Fibroblast of skin of left quadriceps (primary cell): ENCODE measurements around the gene ENTHD1.

ENCODE experiments used
- DNase-seq, 2 experiments: peaks; one replicate each; pipeline ENCODE4 v3.0.0-alpha.2; 2013; ENCODE audit warnings: low read depth in 2 of 2

ENTHD1 gene, protein sequence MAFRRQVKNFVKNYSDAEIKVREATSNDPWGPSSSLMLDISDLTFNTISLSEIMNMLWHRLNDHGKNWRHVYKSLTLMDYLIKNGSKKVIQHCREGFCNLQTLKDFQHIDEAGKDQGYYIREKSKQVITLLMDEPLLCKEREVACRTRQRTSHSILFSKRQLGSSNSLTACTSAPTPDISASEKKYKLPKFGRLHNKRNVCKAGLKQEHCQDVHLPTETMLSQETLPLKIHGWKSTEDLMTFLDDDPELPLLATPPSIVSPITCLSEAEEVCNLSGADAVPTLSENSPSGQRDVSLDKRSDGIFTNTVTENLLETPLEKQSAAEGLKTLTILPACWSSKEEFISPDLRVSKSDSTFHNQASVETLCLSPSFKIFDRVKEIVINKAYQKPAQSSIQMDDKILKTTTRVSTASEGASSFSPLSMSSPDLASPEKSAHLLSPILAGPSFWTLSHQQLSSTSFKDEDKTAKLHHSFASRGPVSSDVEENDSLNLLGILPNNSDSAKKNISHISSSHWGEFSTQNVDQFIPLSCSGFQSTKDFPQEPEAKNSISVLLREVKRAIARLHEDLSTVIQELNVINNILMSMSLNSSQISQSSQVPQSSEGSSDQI

DNA sequence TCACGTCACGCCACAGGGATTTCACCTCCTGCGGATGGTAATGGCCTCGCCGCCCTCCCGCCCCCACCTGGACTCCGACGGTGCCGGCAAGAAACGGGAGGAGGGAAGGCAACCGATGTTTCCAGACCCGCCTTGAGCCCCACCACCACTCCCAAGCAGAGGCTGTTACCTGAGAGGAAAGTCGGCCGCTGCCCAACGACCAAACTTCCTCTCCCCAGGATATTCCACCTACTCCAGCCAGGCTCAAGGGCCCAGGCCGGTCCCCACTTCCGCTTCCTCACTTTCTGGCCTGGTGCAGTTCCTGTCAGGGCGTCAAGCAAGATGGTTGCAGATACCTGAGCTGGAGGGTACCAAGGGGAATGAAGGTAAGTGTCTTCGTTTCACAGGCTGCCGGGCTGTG, at the start of gene ENTHD1:
ENTHD1 (minus strand) TSS at position 235 of the 400 bp plus-strand sequence. CDS start 6,012 bp downstream, outside the sequence.
- no peak for DNase-seq

DNA sequence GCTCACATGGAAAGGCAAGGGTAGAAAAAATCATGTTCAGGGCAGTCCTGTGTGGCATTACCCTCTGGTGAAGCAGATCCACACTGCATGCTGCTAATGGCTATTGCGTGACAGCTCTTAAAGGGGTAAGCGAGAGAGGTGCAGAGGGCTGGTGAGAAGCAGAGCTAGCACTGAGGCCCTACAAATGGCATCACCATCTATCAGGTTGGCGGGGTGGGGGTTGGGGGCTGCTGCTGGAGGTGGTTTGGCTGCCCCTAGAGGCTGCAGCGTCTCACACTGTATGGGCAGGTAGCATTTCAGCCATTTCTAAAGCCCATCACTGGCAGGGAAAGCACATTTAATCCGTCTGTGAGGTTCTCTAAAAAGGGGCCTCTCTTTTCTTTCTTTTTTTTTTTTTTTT, 49.8 kb upstream of the ENTHD1 start:
- DNase-seq: no peak

DNA sequence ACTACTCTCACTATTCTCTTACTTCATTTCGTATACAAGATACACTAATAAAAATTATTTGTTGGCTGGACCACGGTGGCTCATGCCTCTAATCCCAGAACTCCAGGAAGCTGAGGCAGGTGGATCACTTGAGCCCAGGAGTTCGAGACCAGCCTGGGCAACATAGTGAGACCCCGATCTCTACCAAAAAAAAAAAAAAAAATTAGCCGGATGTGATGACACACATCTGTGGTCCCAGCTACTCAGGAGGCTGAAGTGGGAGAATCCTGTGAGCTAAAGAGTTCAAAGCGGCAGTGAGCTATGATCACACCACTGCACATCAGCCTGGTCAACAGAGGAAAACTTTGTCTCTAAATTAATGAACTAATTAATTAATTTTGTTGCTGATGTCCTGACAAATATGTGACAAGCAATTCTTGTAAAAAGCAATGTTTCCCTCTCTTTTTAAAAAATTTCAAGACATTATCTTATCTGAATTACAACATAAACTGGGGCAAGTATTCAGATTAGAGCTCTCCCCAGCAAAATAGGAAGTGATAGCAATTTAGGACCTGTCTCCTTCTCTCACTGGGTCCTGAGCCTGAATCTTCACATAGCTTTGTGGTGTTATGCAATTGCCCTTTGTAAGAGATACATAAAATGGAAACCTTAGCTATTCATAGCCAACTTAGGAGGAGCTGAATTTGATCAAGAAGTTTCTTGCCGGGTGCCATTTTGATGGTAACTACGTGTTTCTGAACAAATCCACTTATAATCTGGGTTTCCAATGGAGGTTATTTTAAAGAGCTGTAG, 49.1 kb upstream of the ENTHD1 start:
- no peak for DNase-seq

DNA sequence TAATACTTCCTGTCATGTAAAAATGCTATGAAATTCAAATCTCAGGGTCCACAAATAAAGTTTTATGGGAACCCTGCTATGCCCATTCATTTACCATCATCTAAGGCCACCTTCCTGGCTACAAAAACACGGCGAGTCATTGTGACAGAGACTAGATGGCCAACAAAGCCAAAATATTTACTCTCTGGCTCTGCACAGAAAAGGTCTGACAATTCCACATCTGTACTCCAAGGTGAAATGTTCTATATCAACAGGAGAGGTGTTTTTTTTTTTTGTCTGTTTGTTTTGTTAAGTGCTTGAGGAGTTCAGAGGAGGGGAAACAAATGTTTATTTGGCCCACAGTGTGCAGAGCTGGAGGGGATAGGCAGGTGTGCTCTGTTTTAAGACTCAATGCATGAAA, 48.0 kb upstream of the ENTHD1 start:
- DNase-seq: no peak

DNA sequence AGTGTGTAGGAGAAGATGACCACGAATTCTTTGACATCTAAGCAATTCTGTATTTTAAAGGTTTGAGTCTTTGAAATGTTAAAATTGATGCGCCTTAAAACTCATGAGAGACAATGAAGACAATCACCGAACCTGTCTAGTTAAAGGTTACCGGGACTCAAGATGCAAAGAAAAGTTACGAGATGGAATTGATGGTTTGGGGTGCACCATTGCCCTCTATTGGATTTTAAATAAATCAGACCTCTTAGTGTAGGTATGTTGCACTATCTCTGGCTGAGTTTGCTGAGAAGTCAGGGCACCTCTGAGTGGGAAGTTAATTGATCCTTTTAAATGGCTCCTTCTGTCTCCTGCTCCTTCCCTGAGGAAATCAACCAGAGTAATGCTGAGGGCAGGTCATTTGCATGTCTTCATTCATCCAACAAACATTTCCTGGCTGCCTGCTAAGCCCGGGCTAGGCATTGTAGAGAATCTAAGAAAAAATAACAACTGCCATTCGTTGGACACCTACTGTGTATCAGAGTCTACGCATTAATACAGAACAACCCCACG, 47.3 kb upstream of the ENTHD1 start:
- no peak for DNase-seq

DNA sequence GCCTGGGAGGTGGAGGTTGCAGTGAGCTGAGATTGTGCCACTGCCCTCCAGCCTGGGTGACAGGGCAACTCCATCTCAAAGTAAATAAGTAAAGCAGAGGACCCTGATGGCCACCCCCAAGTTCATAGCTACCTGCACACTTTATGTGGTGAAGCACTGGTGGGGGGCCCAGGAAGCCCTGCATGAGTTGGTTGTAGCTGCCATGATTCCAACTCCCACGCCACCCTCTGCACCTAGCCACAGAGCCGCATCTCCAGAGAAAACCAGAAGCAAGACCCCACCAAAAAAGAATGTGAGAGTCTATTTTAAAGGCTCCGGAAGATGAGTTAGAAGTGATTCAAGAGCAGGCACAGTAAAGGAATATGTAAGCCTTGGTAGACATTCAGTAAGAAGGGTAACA, 46.3 kb upstream of the ENTHD1 start:
- DNase-seq: no peak

DNA sequence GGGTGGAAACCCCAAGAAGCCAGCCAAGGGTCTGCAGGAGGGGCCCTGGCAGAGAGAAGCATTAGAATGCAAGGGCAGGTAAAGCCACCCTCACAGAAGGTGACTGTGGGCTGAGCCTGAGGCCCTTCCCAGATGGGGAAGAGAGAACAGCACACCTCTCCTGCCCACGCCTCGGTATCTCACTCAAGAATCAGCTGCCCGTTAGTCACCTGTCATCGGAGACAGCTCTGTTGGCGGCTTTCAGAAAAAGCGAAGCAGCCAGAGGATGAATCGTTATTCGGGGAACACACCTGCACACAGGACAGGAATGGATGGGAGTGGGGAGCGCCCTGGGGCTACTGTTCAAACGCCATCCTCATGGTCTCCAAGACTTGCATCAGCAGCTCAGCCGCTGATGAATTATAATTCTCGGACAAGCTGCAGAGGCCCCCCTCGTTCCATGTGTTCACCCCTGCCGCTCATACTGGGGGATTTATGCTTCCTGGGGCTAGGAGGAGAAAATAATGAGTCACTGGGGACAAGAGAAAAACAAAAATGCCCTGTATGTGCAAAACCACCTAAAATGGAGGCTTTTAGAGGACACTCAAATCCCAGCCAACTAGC, 45.0 kb upstream of the ENTHD1 start:
- DNase-seq: no peak

DNA sequence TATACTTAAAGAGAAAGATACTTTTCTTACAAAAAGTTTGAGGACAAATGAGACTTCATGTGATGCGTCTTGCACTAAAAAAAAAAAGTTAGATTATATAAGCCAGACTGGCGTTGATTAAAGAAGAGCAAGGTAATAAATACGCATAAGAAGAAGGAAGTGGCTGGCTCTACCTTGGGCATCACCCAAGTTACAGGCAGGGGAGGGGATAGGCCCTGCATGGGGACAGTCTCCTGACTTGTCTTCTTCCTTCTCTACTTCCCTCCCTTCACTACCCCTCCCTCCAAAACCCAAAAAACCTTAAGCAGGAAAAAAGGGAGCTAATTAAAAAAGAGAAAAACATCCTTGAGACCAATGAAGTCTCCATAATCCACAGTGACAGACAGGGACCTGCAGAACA, 44.3 kb upstream of the ENTHD1 start:
- no peak for DNase-seq

DNA sequence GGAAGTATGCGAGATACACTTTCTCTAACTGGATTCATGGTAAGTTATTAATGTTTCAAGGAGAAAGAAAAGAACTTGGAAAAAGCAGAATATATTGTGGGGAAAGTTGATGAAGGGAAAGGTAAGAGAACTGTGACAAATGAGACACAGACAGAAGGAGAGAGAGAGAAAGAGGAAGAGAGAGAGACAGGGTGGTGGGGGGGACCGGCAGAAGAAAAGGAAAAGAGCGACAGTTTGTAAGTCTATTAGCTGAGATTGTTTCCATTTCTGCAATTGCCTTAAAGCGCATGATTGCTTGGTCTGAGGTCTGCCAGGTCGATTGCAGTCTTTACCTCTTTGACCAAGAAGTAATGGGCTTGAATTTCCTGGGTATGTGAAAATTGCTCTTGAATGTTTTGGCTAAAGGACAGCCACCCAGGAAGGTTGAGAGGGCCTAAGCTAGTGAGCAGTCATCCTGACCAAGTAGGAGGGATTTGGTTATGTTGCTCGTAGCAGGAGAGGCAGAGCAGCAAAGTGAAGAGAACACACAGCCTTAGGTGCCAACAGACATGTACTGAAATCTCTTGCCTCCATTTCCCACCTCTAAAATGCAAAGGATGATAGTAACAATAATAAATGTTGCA, 43.1 kb upstream of the ENTHD1 start:
- no peak for DNase-seq

DNA sequence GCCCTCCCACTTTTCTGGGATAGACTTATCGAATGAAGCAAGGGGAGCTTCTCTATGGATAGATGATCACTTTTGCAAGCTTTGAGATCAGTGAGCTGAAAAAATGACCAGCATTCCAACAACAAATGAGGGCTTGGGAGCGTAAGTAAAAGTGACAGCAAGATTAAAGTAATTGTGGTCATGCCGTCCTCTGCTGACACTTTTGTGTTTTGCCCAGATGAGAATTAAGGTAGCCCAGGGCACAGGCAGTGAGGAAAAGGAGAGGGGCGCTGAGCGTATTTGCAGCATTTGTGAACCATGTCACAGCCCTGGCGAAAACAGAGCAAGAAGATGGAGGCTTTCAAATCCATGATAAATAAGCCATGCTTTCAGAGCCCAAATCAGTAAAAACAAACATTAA, 42.1 kb upstream of the ENTHD1 start:
- DNase-seq: no peak

DNA sequence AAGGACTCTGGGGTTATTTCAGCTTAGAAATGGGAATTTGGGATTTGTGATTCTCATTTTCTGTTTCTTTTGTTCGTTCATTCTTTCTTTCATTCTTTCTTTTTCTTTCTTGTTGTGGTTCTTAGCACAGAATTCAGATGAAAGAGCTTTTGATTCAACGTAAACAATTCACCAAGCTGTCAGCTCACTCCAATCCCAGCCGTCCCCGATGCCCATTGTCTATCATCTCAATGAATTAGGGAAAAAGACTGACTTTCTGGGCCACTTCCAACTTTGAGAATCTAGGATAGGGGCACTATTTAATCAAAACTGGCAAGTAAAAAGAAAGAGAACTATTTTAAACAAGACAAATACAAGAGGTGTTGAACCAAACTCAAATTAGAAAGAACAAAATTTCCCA, 41.6 kb upstream of the ENTHD1 start:
- no peak for DNase-seq

DNA sequence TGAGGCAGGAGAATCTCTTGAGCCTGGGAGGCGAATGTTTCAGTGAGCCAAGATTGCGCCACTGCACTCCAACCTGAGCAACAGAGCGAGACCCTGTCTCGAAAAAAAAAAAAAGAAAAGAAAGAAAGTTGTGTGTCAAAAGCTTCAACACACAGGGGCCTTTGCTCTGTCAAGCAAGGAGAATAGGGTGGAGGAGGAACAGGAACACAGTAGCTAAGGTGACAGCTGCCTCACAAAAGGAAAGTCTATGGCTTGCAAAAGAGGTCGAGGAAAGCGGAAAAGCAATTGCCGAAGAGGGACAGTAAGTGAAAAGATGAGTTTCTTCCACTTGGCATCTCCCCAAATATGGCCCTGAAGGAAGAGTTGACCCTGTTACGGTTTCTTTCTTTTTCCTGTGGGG, 40.2 kb upstream of the ENTHD1 start:
- no peak for DNase-seq

DNA sequence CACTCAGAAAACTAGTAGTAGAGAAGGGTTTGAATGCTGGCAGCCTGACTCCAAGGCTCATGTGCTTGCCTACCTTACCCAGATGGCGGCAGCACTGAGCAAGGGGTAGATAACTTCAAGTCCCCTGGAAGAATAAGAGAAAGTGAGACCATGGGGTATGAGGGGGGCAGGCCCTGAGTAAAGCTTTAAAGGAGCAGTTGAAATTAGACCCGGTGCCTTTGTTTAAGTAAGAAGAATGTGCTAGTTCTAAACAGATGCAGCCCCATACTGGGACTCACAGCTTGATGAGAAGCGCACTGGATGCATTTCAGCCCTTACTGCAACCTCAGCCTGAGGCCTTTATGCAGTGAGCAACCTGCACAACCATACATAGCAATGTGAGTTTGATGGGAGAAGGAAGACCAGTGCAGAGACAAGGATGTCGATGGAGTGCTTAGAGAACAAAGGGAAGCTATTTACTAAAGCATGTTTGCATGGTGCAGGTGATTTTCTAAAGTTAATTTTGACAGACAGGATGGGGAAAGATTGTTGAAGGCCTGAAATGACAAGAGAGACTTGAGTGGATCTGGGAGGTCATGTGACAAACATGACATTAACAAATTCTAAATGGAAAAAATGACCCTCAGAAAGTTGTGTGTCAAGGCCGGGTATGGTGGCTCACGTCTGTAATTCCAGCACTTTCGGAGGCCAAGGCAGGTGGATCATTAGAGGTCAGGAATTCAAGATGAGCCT, 39.5 kb upstream of the ENTHD1 start:
- no peak for DNase-seq

DNA sequence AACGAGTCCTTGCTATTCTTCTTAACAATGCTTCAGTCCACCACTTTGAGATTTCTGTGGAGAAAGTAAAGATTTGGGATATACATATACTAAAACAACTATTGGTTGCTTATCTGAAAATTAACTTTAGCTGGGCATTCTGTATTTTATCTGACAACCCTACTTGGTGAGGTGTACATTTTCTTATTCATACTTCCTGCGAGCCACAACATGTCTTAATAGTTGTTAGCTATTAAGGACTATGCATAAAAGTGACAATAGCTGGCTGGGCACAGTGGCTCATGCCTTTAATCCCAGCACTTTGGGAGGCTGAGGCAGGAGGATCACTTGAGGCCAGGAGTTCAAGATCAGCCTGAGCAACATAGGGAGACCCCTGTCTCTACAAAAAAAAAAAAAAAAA, 38.6 kb upstream of the ENTHD1 start:
- DNase-seq: no peak

DNA sequence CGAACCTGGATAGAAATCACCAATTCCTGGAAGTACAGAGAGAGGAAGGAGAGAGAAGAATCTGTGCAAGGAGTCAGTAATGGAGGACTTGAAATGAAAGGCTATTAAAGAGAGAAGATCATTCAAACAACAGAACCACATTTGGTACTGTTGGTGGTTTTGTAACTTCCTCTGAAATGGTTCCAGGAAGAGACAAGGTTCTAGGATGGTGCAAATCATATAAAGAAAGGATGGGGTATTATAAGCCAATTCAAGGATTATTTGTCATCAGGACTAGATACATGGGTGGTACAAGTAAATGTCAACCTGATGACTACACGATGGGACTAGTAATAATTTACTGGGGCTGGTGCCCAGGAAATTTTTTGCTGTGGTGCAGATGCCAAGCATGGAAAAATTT, 37.7 kb upstream of the ENTHD1 start:
- DNase-seq: no peak

DNA sequence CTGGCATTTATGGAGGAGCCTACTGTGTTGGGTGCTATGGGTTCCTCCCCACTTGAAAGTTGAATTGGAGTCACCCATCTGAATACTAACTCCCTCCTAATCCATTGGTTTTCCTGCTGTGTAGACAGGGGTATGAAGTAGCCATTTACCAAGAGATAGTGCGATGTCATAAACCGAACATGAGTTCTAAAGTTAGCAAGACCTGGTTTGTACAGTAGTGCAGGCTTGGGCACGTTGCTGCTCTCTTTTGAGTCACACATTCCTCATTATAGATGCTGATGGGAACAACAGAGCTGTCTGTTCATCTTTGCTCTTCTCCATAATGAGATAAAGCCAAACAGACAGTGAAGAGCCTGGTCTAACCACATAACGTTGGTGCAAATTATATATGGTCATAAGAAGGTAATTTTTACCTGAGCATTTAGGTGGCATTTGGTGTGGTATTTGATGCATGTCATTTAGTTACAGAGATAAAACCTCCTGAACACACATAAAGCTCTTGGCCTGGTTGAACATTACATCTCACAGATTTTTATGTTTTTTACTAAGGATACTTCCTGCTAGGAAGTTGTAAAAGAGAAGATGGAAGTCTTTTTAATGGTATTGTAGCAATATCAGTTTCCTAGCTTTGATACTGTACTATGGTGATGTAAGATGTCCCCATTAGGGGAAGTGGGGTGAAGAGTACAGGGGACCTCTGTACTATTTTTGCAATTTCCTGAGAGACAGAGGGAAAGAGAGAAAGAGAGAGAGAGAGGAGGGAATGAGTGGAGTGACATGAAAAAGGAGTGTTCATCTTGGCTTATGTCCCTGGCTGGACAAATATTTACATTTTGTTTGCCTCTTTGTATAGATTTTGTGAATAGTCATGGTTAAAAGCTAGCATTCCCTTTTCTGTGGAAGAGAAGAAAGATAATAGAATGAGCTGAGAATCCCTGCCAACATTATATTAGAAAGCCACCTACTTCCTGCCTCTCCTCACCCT, 35.3 kb upstream of the ENTHD1 start:
- DNase-seq: no peak

DNA sequence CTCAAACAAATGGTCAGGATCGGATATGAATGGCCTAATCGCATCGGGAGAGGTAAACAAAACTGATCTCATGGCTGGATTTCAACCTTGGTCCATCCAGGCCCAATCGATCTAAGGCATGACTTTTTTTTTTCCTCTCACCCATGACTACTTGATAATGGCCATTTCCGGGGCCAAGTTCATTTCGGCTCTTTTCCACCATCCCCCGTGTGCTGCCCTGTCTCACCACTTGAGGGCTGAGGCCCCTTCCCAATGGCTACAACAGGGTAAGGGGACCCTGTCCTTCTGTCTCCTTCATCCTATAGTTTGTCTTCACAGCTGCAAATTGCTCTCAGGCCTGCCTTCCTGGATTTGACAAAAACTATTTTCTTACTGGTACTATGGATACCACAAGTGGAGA, 34.0 kb upstream of the ENTHD1 start:
- DNase-seq: no peak

DNA sequence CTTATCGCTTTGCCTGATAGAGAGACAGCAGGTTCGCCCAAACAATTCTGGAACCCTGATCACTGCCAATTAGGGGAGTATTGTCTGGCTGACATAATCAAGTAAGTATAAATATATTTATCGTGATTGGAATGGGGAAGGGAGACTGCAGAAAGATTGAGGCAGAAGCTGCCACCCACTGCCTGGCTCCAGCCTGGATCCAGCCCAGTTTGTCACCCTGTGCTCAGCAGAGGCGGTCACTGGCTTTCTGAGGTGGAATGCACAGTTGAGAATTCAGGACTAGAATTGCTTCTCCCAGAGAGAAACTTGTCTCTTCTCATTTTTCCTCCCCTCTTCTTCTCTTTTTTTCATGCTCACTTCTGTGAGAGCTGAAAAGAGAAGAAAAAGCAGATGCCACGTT, 33.2 kb upstream of the ENTHD1 start:
- DNase-seq: no peak

DNA sequence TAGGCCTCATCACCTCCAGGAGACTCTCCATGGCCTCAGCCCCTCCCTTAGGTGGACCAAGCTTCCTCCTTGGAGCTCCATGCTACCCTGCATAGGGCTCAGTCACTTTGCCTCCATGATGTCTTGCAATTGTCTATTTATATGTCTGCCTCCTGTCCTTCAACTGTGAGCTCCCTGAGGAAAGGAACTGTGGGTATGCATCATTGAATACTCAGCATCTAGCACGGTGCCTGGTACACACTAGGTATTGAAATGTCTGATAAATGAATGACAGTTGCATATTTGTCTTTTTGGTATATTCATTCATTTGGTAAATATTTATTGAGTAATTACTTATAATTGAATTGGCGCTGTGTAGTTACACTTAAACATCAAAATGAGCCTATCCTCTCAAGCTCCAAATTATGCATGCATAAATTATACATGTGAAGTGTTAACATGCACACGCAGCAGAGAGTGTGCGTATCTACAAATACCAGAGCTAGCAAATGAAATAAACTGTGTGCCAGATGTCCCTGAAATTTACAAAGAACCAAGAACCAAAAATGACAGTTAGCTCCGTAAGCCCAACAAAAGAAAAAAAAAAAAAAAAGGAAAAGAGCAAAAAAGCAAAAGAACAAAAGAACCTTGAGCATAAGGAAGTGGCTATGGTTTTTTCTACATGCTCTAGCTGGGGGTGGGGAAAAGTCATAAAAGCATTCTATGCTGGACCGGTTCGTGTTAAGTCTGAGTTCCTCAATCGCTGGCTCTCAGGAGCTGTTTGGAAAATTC, 32.5 kb upstream of the ENTHD1 start:
- no peak for DNase-seq
